AG09319 (cell line): ENCODE measurements around the gene BPI.

Experiments used
- DNase-seq: peaks from one replicate; pipeline ENCODE4 v3.0.0-alpha.2; 2010; ENCODE audit warnings: low read depth; ENCODE audit errors: extremely low read depth
- CTCF ChIP-seq: IDR thresholded peaks from 2 replicates; pipeline ENCODE4 v1.5.1; 2011; ENCODE audit warnings: low read depth, mild to moderate bottlenecking, inconsistent platforms, low read length, moderate library complexity

Gene BPI

GRCh38 chr20:38270869-38271605 is 32.9 kb upstream of the BPI start:
- TF ChIP-seq CTCF, result no peak
- peak; percentile 86 for DNase-seq

GRCh38 chr20:38271608-38272120 is 32.3 kb upstream of the BPI start:
- no peak for DNase-seq
- no peak for TF ChIP-seq CTCF

- DNase-seq, result no peak
- no peak for TF ChIP-seq CTCF
Observed at GRCh38 chr20:38272398-38272797, 31.6 kb upstream of the BPI start.

- DNase-seq, result no peak
- TF ChIP-seq CTCF, result no peak
Observed at GRCh38 chr20:38272961-38273360, 31.0 kb upstream of the BPI start.

GRCh38 chr20:38275815-38276550 is 28.0 kb upstream of the BPI start:
- no peak for TF ChIP-seq CTCF
- DNase-seq, result no peak

GRCh38 chr20:38277285-38277684 is 26.7 kb upstream of the BPI start:
- DNase-seq, result no peak
- no peak for TF ChIP-seq CTCF

GRCh38 chr20:38277691-38278090 is 26.3 kb upstream of the BPI start:
- TF ChIP-seq CTCF, result no peak

More at GRCh38 chr20:38277691-38278090, 26.3 kb upstream of the BPI start:
- no peak for DNase-seq
